ENCODE measurements around the gene CCDC78.

CCDC78 gene

GRCh38 chr16:677316-678190, 48.7 kb downstream of the CCDC78 start:
- DNase-seq = no peak

- DNase-seq = no peak
These were observed 49.3 kb downstream of the CCDC78 start for GRCh38 chr16:676913-677312.

GRCh38 chr16:676565-676902, 49.7 kb downstream of the CCDC78 start:
- no peak for DNase-seq

- no peak for DNase-seq
These were observed 50.2 kb downstream of the CCDC78 start for GRCh38 chr16:675884-676564.

- no peak for DNase-seq
These were observed 51.0 kb downstream of the CCDC78 start, which contains the start of gene RHBDL1 for GRCh38 chr16:674968-675883. Gene RHBDL1, plus strand, starts transcription at chr16:675671. Its CDS starts 120 bp downstream, at chr16:675791.

GRCh38 chr16:674214-674881, 51.9 kb downstream of the CCDC78 start:
- no peak for DNase-seq

- DNase-seq = no peak
These were observed 52.7 kb downstream of the CCDC78 start for GRCh38 chr16:673399-673991.

- DNase-seq = no peak
These were observed 53.4 kb downstream of the CCDC78 start for GRCh38 chr16:672851-673250.
